ENCODE data around the gene EEIG1.
A peak's percentile ranks its signal among the peaks of the same experiment; 100 is the strongest.

EEIG1 gene

GRCh38 chr9:127942216-127943010 is 38.4 kb downstream of the EEIG1 start:
- H3K9me3 Mint-ChIP-seq = no peaks in the 10 kb centered on the region
- peak overlapping the region; percentile 28 to 63 (median 30) for H3K27ac Mint-ChIP-seq
- H3K27me3 Mint-ChIP-seq (ENCODE audit: low read depth) = no peaks in the 10 kb centered on the region
- peaks cover 14% of the 10 kb centered on the region for H3K36me3 Mint-ChIP-seq (ENCODE audit: low read depth)
- TF ChIP-seq, protein P1, sequence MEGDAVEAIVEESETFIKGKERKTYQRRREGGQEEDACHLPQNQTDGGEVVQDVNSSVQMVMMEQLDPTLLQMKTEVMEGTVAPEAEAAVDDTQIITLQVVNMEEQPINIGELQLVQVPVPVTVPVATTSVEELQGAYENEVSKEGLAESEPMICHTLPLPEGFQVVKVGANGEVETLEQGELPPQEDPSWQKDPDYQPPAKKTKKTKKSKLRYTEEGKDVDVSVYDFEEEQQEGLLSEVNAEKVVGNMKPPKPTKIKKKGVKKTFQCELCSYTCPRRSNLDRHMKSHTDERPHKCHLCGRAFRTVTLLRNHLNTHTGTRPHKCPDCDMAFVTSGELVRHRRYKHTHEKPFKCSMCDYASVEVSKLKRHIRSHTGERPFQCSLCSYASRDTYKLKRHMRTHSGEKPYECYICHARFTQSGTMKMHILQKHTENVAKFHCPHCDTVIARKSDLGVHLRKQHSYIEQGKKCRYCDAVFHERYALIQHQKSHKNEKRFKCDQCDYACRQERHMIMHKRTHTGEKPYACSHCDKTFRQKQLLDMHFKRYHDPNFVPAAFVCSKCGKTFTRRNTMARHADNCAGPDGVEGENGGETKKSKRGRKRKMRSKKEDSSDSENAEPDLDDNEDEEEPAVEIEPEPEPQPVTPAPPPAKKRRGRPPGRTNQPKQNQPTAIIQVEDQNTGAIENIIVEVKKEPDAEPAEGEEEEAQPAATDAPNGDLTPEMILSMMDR (IDR thresholded peaks at IDR 0.05; ENCODE audit: unreplicated experiment in 3 of 3) = peak; percentile 75 to 89 (median 84)
- H3K4me1 Mint-ChIP-seq = peaks cover 39% of the 10 kb centered on the region
- no peak overlapping the region for H3K4me3 Mint-ChIP-seq

- no peak overlapping the region for H3K4me3 Mint-ChIP-seq
These were observed 38.9 kb downstream of the EEIG1 start for GRCh38 chr9:127941961-127942215.

GRCh38 chr9:127941062-127941960 is 39.5 kb downstream of the EEIG1 start:
- Mint-ChIP-seq H3K4me1 (peaks cover 50% of the 10 kb centered on the region), H3K36me3 (ENCODE audit: low read depth) (peaks cover 10% of the 10 kb centered on the region)
- TF ChIP-seq, protein P1 (IDR thresholded peaks at IDR 0.05; ENCODE audit: unreplicated experiment in 3 of 3) = no peak

More at GRCh38 chr9:127941961-127942215, 38.9 kb downstream of the EEIG1 start:
- Mint-ChIP-seq H3K9me3 (no peaks in the 10 kb centered on the region), H3K4me1 (peaks cover 44% of the 10 kb centered on the region), H3K27me3 (ENCODE audit: low read depth) (no peaks in the 10 kb centered on the region), H3K27ac (peak overlapping the region in 2 of 3 experiments; percentile 28 to 74), H3K36me3 (ENCODE audit: low read depth) (peaks cover 10% of the 10 kb centered on the region)
- TF ChIP-seq, protein P1 (IDR thresholded peaks at IDR 0.05; ENCODE audit: unreplicated experiment in 3 of 3) = no peak

GRCh38 chr9:127940593-127940992 is 40.2 kb downstream of the EEIG1 start:
- Mint-ChIP-seq H3K36me3 (ENCODE audit: low read depth) (peaks cover 10% of the 10 kb centered on the region), H3K4me3 (peak overlapping the region; percentile 24 to 62 (median 59)), H3K27me3 (ENCODE audit: low read depth) (no peaks in the 10 kb centered on the region), H3K27ac (peak overlapping the region in 2 of 3 experiments; percentile 24 to 28), H3K4me1 (peaks cover 57% of the 10 kb centered on the region), H3K9me3 (no peaks in the 10 kb centered on the region)
- TF ChIP-seq, protein P1 (IDR thresholded peaks at IDR 0.05; ENCODE audit: unreplicated experiment in 3 of 3) = no peak

More at GRCh38 chr9:127941062-127941960, 39.5 kb downstream of the EEIG1 start:
- Mint-ChIP-seq H3K4me3 (peak overlapping the region; percentile 19 to 62 (median 59)), H3K27ac (peak overlapping the region in 2 of 3 experiments; percentile 28 to 74), H3K9me3 (no peaks in the 10 kb centered on the region), H3K27me3 (ENCODE audit: low read depth) (no peaks in the 10 kb centered on the region)

- Mint-ChIP-seq H3K36me3 (ENCODE audit: low read depth) (peaks cover 13% of the 10 kb centered on the region), H3K27me3 (ENCODE audit: low read depth) (no peaks in the 10 kb centered on the region), H3K4me1 (peaks cover 56% of the 10 kb centered on the region), H3K27ac (peak overlapping the region in 2 of 3 experiments; percentile 78 to 89), H3K4me3 (peak overlapping the region; percentile 68 to 82 (median 79)), H3K9me3 (no peaks in the 10 kb centered on the region)
- TF ChIP-seq, protein P1 (IDR thresholded peaks at IDR 0.05; ENCODE audit: unreplicated experiment in 3 of 3) = no peak
These were observed 42.5 kb downstream of the EEIG1 start for GRCh38 chr9:127938298-127938690.
